ENCODE data around the gene KRT6C.

DNA sequence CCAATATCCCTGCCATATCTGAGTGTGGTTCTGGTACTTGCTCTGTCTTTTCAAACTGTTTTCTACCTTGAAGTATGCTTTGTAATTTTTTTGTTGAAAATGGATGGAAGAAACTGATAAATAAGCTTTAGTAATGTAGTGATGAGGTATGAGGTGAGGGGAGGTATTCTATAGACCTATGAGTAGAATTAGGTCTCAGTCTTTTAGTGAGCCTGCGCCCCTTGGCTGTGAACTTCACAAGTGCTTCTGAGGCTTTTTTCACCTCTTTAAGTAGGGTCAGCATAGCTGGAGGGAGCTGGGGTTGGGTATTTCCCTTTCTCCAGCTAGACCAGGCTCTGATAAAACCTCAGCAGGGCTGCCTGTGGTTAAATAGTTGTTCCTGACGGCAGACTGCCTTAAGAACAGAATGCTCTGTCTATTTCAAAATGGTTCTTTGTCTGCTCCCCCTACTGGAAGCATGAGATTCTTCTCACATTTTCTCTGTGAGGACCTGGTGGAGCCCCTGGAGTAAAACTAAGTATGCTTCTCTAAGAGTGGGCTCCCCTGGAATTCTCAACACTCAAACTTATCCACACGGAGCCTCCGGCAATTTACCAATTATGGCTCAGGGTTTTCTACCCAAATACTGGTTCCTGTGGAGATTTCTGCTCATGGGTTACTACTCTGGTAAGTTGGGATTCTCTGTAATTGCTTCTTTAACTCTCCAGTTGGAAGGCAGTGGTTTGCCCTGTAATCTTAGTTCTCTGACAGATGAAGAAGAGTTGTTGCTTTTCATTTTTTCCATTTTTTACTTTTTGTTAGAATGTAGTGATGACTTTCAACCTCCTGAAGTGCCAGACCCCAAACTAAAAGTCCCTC, 33.5 kb upstream of the KRT6C start:
- TF ChIP-seq, protein P1, sequence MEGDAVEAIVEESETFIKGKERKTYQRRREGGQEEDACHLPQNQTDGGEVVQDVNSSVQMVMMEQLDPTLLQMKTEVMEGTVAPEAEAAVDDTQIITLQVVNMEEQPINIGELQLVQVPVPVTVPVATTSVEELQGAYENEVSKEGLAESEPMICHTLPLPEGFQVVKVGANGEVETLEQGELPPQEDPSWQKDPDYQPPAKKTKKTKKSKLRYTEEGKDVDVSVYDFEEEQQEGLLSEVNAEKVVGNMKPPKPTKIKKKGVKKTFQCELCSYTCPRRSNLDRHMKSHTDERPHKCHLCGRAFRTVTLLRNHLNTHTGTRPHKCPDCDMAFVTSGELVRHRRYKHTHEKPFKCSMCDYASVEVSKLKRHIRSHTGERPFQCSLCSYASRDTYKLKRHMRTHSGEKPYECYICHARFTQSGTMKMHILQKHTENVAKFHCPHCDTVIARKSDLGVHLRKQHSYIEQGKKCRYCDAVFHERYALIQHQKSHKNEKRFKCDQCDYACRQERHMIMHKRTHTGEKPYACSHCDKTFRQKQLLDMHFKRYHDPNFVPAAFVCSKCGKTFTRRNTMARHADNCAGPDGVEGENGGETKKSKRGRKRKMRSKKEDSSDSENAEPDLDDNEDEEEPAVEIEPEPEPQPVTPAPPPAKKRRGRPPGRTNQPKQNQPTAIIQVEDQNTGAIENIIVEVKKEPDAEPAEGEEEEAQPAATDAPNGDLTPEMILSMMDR (IDR thresholded peaks at IDR 0.05) = peak in 5 of 6 experiments; percentile 44 to 71 (median 55)
- TF ChIP-seq POLR2A (IDR thresholded peaks at IDR 0.05) = no peak

Data from esophagus squamous epithelium (tissue), 4 donors.